ENCODE measurements around the gene KRT86.
"Not testable (repeated sequence)": the region's sequence is repeated elsewhere in the genome, so short reads cannot be mapped to it uniquely, and the experiment has no call there.

Gene KRT86

DNA sequence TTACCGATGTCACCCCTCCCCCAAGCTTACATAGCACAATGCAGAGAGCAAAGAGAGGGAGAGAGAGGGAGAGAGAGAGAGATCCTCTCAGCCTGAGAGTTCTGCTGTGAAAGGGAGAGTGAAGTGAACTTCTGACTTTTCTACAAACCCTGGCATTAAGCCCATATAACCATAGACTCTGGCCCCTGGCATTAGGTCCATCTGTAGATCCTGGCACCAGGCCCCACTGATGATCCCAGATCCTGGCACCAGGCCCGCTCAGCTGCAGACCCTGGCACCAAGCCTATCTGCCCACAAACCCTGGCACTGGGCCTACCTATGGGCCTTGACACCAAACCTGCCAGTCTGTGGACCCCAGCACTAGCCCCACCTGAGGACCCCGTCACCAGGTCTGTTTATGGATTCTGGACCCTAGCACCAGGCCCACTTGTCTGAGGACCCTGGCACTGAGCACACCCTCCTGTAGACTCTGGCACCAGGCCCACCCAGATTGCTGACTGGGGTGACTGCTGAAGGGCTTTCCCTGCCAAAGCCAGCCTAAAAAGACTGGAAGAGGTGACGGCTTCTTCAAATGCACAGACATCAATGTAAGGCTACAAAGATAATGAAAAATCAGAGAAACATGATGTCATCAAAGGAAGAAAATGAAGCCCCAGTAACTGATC lies 61.3 kb downstream of the KRT86 start:
- DNase-seq (ENCODE audit: low read depth in 3 of 3): no peak

DNA sequence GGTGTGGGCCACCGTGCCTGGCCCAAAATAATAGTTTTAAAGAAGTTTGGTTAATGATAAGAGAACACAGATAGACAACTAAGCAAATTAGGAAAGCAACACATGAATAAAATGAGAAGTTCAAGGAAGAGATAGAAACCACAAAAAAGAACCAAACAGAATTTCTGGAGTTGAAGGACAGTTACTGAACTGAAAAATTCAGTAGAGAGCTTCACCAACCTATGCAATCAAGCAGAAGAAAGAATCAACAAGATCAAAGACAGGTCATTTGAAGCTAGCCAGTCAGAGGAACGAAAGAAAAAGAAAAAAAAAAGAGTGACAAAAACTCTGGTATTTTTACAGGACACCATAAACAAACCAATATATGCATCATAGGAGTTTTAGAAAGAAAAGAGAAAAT lies 62.2 kb downstream of the KRT86 start:
- no peak for DNase-seq (ENCODE audit: low read depth in 3 of 3)

DNA sequence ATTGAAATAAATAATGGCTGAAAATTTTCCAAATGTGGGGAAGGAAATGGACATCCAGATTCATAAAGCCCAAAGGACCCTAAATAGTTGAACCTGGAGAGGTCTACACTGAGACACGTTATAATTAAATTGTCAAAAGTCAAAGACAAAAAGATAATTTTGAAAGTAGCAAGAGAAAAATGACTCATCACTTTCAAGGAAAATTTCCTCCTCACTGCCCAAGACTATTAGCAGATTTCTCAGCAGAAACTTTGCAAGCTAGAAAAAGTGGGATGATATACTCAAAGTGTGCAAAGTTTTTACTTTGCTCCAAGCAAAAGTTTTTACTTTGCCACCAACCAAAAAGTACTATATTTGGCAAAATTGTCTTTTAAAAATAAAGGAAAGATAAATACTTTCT lies 62.6 kb downstream of the KRT86 start:
- no peak for DNase-seq (ENCODE audit: low read depth in 3 of 3)

DNA sequence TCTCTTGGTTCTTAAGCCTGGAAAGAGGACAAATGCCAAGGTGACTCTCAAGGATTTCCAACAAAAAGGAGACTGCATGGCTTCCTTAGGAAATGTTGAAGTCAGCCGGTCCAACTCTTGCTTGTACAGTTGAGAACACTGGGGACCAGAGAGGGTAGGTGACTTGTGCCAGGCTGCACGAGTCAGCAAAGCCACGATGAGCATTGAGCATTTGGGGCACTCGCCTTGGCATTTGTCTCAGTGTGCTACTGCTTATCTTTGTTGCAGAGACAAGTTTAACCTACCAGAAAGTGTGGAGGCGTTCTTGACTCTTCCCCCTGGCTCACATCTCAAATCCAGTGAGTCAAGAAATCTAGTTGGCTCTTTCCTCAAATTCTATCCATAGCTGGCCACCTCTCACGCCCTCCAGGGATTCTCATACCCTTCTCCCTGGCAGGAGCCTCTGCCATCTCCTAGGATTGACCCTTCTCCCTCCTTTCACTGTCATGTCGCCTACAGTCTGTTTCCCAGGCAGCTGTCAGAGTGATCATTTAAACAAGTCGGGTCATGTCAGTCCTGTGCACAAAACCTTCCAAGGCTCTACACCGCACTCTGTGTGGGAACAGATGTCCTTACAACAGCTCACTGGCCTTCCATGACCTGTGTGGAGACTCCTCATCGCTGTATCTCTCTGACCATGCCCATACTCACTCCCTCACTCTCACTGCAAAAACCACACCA lies 64.0 kb downstream of the KRT86 start:
- no peak for DNase-seq (ENCODE audit: low read depth in 3 of 3)

DNA sequence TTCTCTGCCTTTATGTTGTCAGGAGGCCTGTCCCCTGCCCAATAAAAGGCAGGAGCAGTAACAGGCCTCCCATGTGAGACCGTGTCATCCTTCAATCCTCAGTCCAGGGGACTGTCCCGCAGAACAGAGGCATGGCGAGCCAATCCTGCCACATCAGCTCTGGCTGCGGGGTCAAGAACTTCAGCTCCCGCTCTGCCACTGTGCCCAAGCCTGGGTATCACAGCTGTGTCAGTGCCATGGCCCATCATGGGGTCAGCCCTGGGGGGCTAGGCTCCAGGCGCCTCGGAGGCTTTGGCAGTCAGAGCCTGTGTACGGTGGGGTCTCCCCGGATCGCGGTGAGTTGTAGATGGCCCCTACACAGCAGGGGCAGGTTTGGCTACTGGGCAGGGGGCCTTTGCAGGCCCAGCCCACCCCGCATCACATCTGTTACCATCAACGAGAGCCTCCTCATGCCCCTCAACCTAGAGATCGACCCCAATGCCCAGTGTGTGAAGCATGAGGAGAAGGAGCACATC lies 66.7 kb downstream of the KRT86 start:
- no peak for DNase-seq (ENCODE audit: low read depth in 3 of 3)

DNA sequence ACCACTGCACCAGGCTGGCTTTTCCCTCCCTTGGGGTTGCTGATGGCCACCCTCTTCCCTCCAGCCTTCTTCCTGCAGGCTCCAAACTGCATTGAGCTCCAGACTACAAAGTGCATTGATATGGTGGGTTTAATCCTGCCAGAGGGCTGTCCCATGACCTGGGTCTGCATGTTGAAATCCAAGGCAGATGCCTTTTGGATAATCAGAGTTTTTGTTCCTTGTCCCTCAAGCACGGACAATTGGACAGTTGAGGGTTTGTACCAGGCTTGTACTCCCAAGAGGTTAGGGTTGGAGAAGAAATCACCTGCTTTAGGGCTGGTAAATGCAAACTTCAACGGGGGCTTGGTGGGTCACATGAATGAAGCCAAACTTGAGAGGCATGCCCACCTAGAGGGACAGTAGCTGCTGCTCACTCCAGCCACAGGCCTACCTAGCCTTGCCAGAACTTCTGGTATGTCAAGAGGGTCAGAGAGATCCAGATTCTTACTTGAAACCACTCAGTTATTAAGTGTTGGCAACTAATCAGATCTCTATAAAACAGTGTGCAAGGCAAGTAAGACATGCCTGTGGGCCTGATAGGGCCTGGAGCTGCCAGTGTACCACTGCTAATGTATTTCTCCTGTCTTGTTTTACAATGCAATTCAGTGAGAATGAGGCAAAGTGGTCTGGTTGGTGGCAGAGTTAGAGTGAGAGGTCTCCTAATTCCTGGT lies 68.5 kb downstream of the KRT86 start:
- DNase-seq (ENCODE audit: low read depth in 3 of 3): no peak

DNA sequence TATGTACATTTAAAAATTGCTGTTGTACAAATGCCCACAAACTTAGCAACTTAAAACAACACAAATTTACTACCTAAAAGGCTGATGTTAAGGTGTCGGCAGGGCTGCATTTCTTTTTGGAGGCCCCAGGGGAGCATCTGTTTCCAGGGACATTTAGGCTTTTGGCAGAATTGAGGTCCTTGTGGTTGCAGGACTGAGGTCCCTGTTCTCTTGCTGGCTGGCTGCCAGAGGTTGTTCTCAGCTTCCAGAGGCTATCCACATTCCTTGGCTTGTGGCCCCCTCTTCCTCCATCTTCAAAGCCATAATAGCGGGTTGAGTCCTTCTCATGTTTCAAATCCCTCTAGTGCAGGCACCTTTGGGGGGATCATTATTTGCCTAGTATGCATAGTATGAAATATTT lies 69.1 kb downstream of the KRT86 start:
- no peak for DNase-seq (ENCODE audit: low read depth in 3 of 3)

DNA sequence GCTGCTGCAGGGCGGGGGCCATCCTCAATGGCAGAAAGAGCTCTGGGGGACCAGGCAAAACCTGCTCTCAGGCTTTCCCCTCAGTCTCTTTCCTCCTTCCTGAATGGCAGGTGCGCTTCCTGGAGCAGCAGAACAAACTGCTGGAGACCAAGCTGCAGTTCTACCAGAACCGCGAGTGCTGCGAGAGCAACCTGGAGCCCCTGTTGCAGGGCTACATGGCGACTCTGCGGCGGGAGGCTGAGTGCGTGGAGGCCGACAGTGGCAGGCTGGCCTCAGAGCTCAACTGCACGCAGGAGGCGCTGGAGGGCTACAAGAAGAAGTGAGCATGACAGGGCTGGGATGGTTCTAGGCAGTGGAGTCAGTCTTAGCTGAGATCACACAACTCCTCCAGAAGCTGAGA lies 69.7 kb downstream of the KRT86 start:
- DNase-seq (ENCODE audit: low read depth in 3 of 3): no peak

DNA sequence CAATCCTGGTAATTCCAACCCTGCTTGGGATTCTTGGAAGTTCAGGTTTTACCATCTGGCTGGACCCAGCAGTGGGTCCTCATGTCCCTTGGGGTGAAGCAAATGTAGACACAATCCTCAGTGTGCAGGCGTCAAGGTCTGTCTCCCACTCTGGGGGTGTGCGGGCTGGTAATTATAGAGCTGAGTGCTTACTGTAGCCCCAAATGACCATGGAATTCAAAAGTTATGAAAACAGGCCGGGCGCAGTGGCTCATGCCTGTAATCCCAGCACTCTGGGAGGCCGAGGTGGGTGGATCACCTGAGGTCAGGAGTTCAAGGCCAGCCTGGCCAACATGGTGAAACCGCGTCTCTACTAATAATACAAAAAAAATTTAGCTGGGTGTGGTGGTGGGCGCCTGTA lies 70.6 kb downstream of the KRT86 start:
- DNase-seq (ENCODE audit: low read depth in 3 of 3): not testable (repeated sequence)

DNA sequence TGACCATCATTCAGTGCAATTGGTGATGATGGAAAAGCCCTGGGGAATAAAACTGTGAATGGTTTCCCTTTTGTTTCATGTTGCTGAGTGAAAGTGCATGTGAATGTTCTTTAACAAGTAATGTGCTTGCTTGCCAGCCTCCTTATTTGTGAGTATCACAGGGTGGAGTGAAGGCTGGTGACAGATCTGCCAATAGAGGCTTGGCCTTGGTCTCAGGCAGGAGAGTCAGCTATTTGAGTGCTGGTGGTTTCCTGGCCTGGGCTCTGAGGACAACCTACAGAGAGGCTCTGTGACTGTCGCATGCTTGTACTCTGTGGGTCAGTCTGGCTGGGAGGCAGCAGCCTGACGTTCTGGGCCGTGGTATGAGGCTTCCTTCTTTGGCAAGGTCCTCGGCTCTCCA lies 72.1 kb downstream of the KRT86 start:
- no peak for DNase-seq (ENCODE audit: low read depth in 3 of 3)

DNA sequence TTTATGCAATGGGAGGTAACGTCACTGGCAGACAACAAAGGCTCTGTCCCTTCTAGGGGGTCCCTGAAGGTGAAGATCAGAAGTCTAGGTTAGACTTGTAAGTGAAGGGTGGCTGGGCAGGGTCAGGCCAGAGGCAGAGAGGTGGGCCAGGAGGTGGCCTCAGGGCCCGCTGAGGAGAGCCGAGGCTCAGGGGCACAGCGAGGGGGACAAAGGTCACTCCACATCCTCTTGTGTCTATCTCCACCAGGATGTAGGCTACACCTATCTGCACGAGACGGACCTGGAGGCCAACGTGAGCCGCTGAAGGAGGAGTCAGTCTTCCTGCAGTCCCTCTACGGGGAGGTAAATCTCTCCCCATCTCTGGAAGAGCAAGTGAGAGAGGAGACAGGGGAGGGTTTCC lies 72.6 kb downstream of the KRT86 start:
- DNase-seq (ENCODE audit: low read depth in 3 of 3): no peak

DNA sequence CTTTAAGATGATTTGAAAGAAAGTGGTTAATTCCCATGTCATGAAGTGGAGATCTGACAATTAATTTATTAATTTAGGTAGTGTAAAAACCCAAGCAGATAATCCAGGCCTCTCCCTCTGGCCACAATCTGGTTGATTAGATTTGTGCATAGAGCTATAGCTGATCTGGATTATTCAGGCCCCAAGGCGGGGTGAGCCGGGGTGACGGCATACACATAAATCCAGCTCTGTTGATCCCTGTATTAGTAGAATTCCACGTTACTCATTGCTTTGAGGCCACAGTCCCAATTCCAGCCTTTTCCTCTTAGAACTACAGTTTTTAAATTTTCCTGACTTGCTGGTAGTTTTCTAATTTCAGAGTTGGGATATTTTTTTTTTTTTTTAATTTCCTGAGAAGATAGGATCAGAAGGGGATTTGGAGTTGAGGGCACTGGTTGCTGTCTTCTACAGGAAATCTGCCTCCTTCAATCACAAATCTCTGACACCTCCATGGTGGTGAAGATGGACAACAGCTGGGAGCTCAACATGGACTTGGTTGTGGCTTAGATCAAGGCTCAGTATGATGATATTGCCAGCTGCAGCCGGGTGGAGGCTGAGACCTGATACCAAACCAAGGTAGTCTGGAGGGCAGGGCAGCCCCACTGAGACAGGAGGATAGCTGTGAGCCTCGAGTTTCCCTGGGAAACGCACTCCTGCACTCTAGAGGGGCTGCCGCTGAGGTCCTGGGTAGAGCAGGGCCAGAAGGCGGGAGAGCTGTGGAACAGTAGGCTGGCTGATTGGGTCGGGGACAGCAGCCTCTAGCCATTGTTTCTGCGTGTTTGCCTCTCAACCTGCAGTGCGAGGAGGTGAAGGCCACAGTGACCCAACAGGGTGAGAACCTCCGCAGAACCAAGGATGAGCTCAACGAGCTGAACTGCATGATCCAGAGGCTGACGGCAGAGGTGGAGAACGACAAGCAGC lies 73.4 kb downstream of the KRT86 start:
- DNase-seq (ENCODE audit: low read depth in 3 of 3): no peak

DNA sequence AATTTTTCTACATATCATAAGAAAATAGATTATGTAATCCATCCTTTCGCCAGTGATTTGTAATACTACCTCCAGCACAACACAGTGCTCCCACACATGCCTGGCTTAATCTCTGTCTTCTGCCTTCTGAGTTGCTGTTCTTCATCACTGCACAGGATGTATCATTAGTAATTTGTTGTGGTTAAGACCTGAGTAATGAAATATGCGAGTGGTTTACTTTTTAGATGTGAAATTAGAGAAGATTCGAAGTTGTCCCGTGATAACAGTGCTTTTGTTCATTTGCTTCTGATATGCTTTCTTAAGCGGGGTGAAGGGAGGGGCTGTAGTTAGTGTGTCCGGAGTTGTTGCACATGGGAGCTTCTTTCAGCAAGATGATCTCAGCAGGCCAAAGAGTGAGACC lies 74.8 kb downstream of the KRT86 start:
- DNase-seq (ENCODE audit: low read depth in 3 of 3): no peak

DNA sequence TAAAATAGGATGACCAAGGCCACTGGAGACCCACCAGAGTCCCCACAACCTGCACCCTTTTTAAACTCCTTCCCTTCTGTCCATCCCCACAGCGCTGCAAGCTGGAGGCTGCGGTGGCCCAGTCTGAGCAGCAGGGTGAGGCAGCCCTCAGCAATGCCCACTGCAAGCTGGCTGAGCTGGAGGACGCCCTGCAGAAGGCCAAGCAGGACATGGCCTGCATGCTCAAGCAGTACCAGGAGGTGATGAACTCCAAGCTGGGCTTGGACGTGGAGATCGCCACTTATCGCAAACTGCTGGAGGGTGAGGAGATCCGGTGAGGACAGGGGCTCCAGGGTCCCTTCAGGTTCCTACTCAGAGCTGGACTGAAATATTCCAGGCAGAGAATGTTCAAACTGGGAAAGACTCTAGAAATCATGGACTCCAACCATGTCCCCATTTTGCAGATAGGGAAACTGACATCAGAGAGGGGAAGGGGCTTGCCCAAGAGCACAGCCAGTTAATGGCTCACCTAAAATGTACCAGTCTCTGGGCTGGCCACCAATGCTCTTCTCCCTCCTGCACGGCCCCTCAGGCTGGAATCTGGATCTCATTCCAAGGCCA lies 75.7 kb downstream of the KRT86 start:
- no peak for DNase-seq (ENCODE audit: low read depth in 3 of 3)

DNA sequence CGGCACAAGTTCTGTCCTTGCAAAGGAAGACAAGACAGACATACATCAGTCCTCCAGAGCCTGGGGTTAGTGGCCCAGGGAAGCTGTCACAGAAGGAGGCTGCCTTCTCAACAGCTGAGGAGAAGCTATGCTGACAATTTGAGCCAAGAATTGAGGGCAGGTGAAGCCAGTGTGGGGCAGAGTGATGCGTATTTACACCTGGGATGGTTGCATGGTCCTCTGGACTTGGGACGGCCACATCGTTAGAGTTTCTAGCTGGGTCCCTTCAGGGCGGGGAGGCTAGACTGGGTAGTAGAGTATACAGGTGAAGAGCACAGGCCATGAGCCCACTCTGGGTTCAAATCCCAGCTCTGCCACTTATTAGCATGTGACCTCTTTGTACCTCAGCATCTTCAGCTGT lies 76.3 kb downstream of the KRT86 start:
- no peak for DNase-seq (ENCODE audit: low read depth in 3 of 3)

DNA sequence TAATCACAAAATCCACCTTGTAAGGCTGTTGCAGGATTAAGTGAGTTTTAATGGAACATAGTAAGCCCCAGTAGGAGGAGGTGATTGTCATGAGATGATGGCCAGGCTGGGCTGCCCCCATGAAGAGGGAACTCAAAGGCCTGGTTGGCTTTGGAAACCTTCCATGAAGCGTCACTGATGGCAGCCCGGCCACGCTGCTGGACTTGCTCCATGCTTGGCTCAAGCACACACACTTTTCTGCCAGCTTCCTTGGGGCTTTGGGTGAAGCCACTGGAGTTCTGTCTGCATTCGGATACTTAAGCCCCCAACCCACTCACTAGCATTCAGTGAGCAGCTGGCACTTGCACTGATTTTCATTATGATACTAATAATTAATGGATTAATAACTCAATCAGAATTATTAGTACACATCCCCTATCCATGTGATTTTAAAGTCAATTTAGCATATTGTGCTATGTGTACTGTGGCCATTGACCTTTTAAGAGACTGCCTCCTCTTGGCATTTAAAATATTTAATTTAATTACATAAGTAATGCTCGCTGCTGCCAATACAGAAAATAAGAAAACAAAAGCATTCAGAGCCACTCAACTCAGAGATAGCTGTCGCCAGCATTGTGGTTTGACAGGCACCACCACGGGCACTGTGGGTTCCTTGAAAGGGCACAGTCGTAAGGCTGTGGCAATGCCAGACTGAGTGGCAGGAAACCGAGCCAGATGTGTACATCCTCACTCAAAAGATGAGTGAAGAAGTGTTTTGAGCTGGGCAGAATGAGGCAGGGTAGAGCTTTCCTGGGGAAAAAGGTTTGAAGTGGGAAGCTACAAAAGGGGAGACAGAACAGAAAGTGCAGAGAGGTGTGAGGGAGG lies 77.0 kb downstream of the KRT86 start:
- no peak for DNase-seq (ENCODE audit: low read depth in 3 of 3)

DNA sequence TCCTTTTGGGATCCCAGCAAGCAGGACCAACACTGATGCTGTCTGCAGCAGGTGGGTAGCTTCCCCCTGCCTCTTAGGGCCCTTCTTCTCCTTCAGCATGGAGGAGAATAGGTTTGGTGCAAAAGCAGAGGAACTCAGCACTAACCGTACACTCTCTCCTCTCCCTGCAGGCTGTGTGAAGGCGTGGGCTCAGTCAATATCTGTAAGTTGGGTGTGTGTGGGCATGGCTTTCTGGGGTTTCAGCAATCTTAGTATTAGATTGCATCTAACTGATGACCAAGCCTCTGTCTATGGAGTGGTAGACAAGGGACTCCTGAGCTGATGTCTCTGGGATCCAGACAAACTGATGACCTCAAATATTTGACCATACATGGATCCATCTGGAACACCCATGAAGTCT lies 78.5 kb downstream of the KRT86 start:
- no peak for DNase-seq (ENCODE audit: low read depth in 3 of 3)

DNA sequence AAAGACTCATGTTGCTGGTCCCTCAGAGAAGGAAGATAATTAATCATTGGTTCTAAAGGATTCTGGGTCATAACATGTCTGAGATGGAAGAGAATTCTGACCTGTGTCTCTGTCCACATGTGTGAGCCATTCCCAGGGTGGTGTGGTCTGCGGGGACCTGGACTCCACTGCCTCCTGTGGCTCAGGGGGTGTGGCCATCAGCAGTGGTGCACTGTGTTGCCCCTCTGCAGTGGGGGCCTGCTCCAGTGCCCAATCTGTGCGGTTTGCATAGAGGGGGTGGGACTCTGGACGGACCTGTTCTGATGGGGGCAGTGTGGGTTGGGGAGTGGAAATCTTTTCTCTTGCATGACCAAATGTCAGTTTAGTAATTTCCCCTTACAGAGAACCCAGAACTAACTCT lies 79.3 kb downstream of the KRT86 start:
- DNase-seq (ENCODE audit: low read depth in 3 of 3): no peak

DNA sequence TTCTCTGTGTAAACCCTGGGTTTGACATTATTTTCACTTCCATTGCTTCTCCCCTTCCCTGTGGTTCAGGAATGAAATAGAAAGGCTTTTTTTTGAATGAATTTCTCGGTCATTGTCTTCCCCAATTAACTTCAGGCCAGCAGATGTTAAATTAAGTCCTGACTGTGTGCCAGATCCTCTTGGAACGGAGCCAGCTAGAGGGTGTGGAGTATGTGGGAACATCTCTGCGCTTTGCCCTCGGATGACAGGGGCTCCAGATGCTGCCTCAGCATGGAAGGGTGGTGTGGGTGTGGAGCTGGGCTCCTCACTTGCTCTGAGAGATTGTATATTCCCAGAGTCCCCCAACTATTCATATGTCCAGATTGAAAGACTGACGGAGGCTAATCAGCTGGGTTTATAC lies 79.8 kb downstream of the KRT86 start:
- DNase-seq (ENCODE audit: low read depth in 3 of 3): no peak

DNA sequence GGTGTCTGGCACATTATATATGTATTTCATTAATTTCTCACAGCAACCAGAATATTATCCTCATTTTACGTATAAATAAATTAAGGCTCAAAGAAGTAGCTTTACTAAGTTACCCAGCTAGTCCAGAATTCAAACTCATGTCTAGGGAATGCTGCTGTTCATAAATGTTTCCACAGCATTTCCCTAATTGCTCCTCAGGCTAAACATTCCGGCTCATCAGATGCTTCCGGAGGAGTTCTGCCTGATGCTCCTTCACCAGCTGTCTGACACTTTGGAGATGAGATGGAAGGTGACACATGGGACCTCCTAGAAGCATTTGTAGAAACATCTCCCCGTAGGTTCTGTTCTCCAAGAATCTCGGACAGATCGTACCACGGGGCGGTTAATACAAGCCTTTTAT lies 80.7 kb downstream of the KRT86 start:
- no peak for DNase-seq (ENCODE audit: low read depth in 3 of 3)
